ENCODE results near the gene FAM229A. TPM values are rescaled to one million over a fixed set of nuclear protein-coding genes. Genes with fewer than 3 reads are reported as not detected.

FAM229A gene
- total RNA-seq, 2 donors from 2014 or later: 5.6 to 8.0 TPM

DNA sequence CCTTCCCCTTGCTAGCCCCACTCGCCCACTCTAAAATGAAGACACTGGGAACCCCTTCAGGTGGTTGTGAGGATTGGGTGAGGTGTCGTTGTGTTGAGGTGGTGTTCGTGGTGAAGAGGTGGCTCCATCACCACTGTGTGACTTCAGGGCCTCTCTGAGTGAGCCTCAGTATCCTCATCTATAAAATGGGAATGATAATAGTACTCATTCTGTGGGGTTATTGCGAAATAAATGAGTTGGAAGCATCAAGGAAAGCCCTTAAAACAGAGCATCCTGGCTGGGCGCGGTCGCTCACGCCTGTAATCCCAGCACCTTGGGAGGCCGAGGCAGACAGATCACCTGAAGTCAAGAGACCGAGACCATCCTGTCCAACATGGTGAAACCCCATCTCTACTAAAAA is 19.6 kb downstream of the FAM229A start:
- intact Hi-C loops (cut with DNase I): no loop called here
- TF ChIP-seq, protein P1, sequence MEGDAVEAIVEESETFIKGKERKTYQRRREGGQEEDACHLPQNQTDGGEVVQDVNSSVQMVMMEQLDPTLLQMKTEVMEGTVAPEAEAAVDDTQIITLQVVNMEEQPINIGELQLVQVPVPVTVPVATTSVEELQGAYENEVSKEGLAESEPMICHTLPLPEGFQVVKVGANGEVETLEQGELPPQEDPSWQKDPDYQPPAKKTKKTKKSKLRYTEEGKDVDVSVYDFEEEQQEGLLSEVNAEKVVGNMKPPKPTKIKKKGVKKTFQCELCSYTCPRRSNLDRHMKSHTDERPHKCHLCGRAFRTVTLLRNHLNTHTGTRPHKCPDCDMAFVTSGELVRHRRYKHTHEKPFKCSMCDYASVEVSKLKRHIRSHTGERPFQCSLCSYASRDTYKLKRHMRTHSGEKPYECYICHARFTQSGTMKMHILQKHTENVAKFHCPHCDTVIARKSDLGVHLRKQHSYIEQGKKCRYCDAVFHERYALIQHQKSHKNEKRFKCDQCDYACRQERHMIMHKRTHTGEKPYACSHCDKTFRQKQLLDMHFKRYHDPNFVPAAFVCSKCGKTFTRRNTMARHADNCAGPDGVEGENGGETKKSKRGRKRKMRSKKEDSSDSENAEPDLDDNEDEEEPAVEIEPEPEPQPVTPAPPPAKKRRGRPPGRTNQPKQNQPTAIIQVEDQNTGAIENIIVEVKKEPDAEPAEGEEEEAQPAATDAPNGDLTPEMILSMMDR (IDR thresholded peaks at IDR 0.05): no peak
- H3K36me3 ChIP-seq: no peaks in the 10 kb centered on the region
- peak overlapping the region in 1 of 2 donors; percentile 8 for H3K9ac ChIP-seq (ENCODE audit: low read depth in 2 of 2, low read length in 2 of 2)
- no peaks in the 10 kb centered on the region for H3K9me3 ChIP-seq
- no peaks in the 10 kb centered on the region for H3K27me3 ChIP-seq
- H3K4me3 ChIP-seq: no peak overlapping the region
- no peak overlapping the region for H3K27ac ChIP-seq
- DNase-seq: no peak
- peaks cover 12% of the 10 kb centered on the region for H3K4me1 ChIP-seq

DNA sequence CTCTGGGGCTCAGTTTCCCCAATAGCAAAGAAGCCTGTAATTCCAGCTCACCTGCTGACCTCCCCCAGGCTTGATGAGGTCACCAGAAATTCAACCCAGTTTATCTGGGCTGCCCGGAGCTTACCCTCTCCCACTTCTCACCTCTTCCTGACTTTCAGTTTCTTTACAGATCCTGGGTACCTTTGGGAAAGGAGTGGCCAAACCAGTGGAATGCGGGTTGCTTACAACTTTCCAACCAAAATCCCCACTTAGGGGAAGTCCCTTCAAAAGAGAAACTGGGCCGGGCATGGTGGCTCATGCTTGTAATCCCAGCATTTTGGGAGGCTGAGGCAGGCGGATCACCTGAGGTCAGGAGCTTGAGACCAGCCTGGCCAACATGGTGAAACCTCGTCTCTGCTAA is 20.3 kb downstream of the FAM229A start:
- TF ChIP-seq, protein P1 (IDR thresholded peaks at IDR 0.05): no peak
- Histone ChIP-seq H3K4me1 (peaks cover 14% of the 10 kb centered on the region), H3K27ac (no peak overlapping the region), H3K4me3 (no peak overlapping the region), H3K27me3 (no peaks in the 10 kb centered on the region), H3K36me3 (no peaks in the 10 kb centered on the region), H3K9ac (ENCODE audit: low read depth in 2 of 2, low read length in 2 of 2) (no peak overlapping the region), H3K9me3 (no peaks in the 10 kb centered on the region)
- no peak for DNase-seq
- intact Hi-C loops (cut with DNase I): no loop called here

DNA sequence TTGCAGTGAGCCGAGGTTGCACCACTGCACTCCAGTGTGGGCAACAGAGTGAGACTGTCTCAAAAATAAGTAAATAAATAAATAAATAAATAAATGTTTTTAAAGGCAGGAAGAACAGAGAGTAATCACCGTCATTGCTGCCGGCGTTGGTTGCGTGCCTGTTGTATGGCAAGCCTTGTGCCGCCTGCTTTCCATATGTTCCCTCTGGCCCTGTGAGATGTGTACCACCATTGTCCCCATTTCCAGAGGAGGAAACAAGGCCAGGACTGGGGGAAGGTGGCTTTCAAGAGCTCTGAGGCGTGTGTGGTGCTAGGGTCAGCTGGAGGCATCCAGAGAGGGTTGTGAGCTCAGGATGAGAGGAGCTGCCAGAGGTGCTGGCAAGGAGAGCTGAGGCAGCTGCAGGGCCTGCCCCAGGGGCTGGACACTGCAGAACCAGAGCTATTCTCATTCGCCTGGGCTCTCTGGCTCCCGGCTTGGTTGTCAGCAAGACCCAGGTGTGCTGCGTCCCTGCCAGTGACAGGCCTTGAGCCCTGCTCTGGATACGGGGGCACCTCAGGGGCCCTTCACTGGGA is 21.0 kb downstream of the FAM229A start:
- Histone ChIP-seq H3K9me3 (no peaks in the 10 kb centered on the region), H3K9ac (ENCODE audit: low read depth in 2 of 2, low read length in 2 of 2) (no peak overlapping the region), H3K4me3 (no peak overlapping the region), H3K27me3 (no peaks in the 10 kb centered on the region), H3K36me3 (no peaks in the 10 kb centered on the region), H3K27ac (no peak overlapping the region), H3K4me1 (peaks cover 21% of the 10 kb centered on the region)
- no peak for DNase-seq
- intact Hi-C loops (cut with DNase I): no loop called here
- TF ChIP-seq, protein P1 (IDR thresholded peaks at IDR 0.05): no peak

DNA sequence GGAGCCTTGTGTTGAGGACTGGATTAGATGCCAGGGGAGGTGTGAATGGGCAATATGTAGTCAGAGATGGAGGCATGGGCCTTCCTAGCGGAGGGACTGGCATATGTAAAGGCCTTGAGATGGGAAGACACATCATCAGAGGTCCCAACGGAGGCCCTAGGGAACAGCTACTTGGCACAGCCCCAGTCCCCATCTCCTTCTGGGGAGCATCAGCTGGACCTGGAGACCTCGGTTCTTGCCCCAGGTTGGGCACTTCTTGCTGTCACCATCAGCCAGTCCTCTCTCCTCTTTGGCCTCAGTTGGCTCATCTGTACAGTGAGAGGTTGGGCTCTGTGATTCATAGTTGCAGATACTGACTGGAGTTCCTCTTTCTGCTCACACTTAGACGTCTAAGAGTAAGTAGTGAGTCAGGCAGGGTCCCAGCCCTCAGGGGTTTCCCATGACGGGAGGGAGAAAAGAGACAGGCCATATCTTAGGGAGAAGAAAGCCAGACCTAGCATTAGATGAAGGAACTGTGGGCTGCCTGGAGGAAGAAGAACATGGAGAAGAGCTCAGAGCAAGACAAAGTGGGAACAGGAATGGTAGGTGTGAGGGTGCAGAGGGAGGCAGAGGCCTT is 22.8 kb downstream of the FAM229A start:
- no peak for DNase-seq
- H3K4me1 ChIP-seq: peaks cover 27% of the 10 kb centered on the region
- intact Hi-C loops (cut with DNase I): loop anchor here (10.0 kb wide), 1 partner anchor 95 kb away; the partner anchor contains the start of gene FAM167B
- no peak overlapping the region for H3K4me3 ChIP-seq
- TF ChIP-seq, protein P1 (IDR thresholded peaks at IDR 0.05): no peak
- H3K36me3 ChIP-seq: no peaks in the 10 kb centered on the region
- H3K27me3 ChIP-seq: no peaks in the 10 kb centered on the region
- H3K9me3 ChIP-seq: no peaks in the 10 kb centered on the region
- H3K27ac ChIP-seq: no peak overlapping the region
- peak overlapping the region in 1 of 2 donors; percentile 48 for H3K9ac ChIP-seq (ENCODE audit: low read depth in 2 of 2, low read length in 2 of 2)

DNA sequence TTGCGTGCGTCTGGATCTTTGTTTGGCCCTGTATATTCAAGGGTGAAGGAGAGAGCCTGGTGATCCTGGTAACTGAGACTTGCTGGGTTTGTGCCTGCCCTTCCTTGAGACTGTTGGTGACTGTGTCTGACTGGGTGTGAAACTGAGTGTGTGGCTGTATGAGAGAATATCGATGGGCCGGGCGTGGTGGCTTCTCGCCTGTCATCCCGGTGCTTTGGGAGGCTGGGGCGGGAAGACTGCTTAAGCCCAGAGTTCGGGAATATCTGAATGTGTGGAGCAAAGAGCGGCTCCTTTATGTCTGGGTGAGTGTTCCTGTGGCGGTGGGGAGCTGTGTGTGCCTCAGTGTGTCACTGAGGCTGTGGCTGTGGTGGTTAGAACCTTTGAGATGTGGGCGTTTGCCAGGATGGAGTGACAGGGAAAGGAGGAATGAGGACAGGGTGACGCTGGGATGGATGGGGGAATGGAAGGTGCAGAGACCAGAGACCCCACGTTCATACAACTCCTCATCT is 23.6 kb downstream of the FAM229A start:
- Histone ChIP-seq H3K4me1 (peaks cover 30% of the 10 kb centered on the region), H3K9me3 (no peaks in the 10 kb centered on the region), H3K9ac (ENCODE audit: low read depth in 2 of 2, low read length in 2 of 2) (peak overlapping the region in 1 of 2 donors; percentile 48), H3K36me3 (no peaks in the 10 kb centered on the region), H3K27me3 (no peaks in the 10 kb centered on the region), H3K27ac (peak overlapping the region; percentile 44), H3K4me3 (no peak overlapping the region)
- intact Hi-C loops (cut with DNase I): loop anchor here (10.0 kb wide), 1 partner anchor 94 kb away; the partner anchor contains the start of gene FAM167B
- TF ChIP-seq, protein P1 (IDR thresholded peaks at IDR 0.05): no peak
- peak; percentile 54 for DNase-seq
